NCI-H446 treated with DMSO at 0.1 percent for 48 hours (cell line): Measurements from ENCODE around the gene ATXN7L1.

Source experiments
- DNase-seq: peaks from one replicate; lab custom pipeline; 2025; lab: John Stamatoyannopoulos, UW

ATXN7L1 gene

GRCh38 chr7:105644937-105645336, 231.5 kb downstream of the ATXN7L1 start:
- no peak for DNase-seq

- DNase-seq = no peak
Measured at GRCh38 chr7:105643851-105644250, 232.5 kb downstream of the ATXN7L1 start.

- DNase-seq = peak; percentile 55
Measured at GRCh38 chr7:105643384-105643783, 233.0 kb downstream of the ATXN7L1 start.

GRCh38 chr7:105642264-105642663, 234.1 kb downstream of the ATXN7L1 start:
- no peak for DNase-seq

- peak; percentile 22 for DNase-seq
Measured at GRCh38 chr7:105640956-105641810, 235.2 kb downstream of the ATXN7L1 start.

- no peak for DNase-seq
Measured at GRCh38 chr7:105639667-105640493, 236.5 kb downstream of the ATXN7L1 start.

- DNase-seq = no peak
Measured at GRCh38 chr7:105638902-105639495, 237.4 kb downstream of the ATXN7L1 start.

GRCh38 chr7:105638334-105638733, 238.1 kb downstream of the ATXN7L1 start:
- DNase-seq = no peak

- DNase-seq = no peak
Measured at GRCh38 chr7:105637755-105638154, 238.6 kb downstream of the ATXN7L1 start.

GRCh38 chr7:105636982-105637381, 239.4 kb downstream of the ATXN7L1 start:
- DNase-seq = no peak

GRCh38 chr7:105635197-105635596, 241.2 kb downstream of the ATXN7L1 start:
- DNase-seq = no peak

GRCh38 chr7:105625986-105626385, 250.4 kb downstream of the ATXN7L1 start:
- DNase-seq = no peak

- no peak for DNase-seq
Measured at GRCh38 chr7:105623906-105624305, 252.5 kb downstream of the ATXN7L1 start.

- no peak for DNase-seq
Measured at GRCh38 chr7:105623378-105623777, 253.0 kb downstream of the ATXN7L1 start.

GRCh38 chr7:105622106-105622731, 254.2 kb downstream of the ATXN7L1 start:
- DNase-seq = no peak

GRCh38 chr7:105621617-105622016, 254.8 kb downstream of the ATXN7L1 start:
- peak; percentile 67 for DNase-seq

- no peak for DNase-seq
Measured at GRCh38 chr7:105621176-105621575, 255.2 kb downstream of the ATXN7L1 start.

GRCh38 chr7:105619590-105619989, 256.8 kb downstream of the ATXN7L1 start:
- no peak for DNase-seq

GRCh38 chr7:105618016-105618296, 258.4 kb downstream of the ATXN7L1 start:
- no peak for DNase-seq

GRCh38 chr7:105617280-105618015, 259.0 kb downstream of the ATXN7L1 start:
- no peak for DNase-seq

- DNase-seq = no peak
Measured at GRCh38 chr7:105614341-105614840, 262.0 kb downstream of the ATXN7L1 start.
